Measurements from ENCODE around the gene TTC4. TPM values are rescaled to one million over a fixed set of nuclear protein-coding genes. Genes with fewer than 3 reads are reported as not detected.
A peak's percentile ranks its signal among the peaks of the same experiment; 100 is the strongest.

TTC4 gene
- total RNA-seq, 1 donor from 2014 or later, result 16.4 TPM

GRCh38 chr1:54678776-54679643 lies 36.7 kb upstream of the TTC4 start:
- Histone ChIP-seq H3K27me3 (no peaks in the 10 kb centered on the region), H3K36me3 (no peaks in the 10 kb centered on the region), H3K4me3 (no peak overlapping the region), H3K27ac (no peak overlapping the region), H3K4me1 (no peaks in the 10 kb centered on the region), H3K9me3 (no peaks in the 10 kb centered on the region)
- DNase-seq, result no peak
- ATAC-seq, result peak; percentile 36
- TF ChIP-seq CTCF (IDR thresholded peaks at IDR 0.05), result no peak
- intact Hi-C loops (cut with DNase I), result no loop called here

GRCh38 chr1:54679706-54680105 lies 36.0 kb upstream of the TTC4 start:
- no peaks in the 10 kb centered on the region for H3K4me1 ChIP-seq
- H3K27ac ChIP-seq, result no peak overlapping the region
- no peak for DNase-seq
- no peak overlapping the region for H3K4me3 ChIP-seq
- TF ChIP-seq CTCF (IDR thresholded peaks at IDR 0.05), result no peak
- H3K27me3 ChIP-seq, result no peaks in the 10 kb centered on the region
- H3K36me3 ChIP-seq, result no peaks in the 10 kb centered on the region
- no peak for ATAC-seq
- no peaks in the 10 kb centered on the region for H3K9me3 ChIP-seq
- intact Hi-C loops (cut with DNase I), result no loop called here

GRCh38 chr1:54680387-54680786 lies 35.3 kb upstream of the TTC4 start:
- no peak for ATAC-seq
- TF ChIP-seq CTCF (IDR thresholded peaks at IDR 0.05), result no peak
- intact Hi-C loops (cut with DNase I), result no loop called here
- H3K4me3 ChIP-seq, result no peak overlapping the region
- H3K36me3 ChIP-seq, result no peaks in the 10 kb centered on the region
- no peak overlapping the region for H3K27ac ChIP-seq
- H3K4me1 ChIP-seq, result no peaks in the 10 kb centered on the region
- no peaks in the 10 kb centered on the region for H3K9me3 ChIP-seq
- H3K27me3 ChIP-seq, result no peaks in the 10 kb centered on the region
- DNase-seq, result no peak

GRCh38 chr1:54681358-54681757 lies 34.3 kb upstream of the TTC4 start:
- Histone ChIP-seq H3K9me3 (no peaks in the 10 kb centered on the region), H3K27me3 (no peaks in the 10 kb centered on the region), H3K4me3 (no peak overlapping the region), H3K27ac (no peak overlapping the region), H3K36me3 (no peaks in the 10 kb centered on the region), H3K4me1 (no peaks in the 10 kb centered on the region)
- ATAC-seq (no peak), DNase-seq (no peak)
- no peak for TF ChIP-seq CTCF (IDR thresholded peaks at IDR 0.05)
- intact Hi-C loops (cut with DNase I), result no loop called here

GRCh38 chr1:54683453-54683852 lies 32.2 kb upstream of the TTC4 start:
- no peak for TF ChIP-seq CTCF (IDR thresholded peaks at IDR 0.05)
- no peak for ATAC-seq
- no peak overlapping the region for H3K27ac ChIP-seq

More at GRCh38 chr1:54683453-54683852, 32.2 kb upstream of the TTC4 start:
- Histone ChIP-seq H3K4me3 (no peak overlapping the region), H3K4me1 (no peaks in the 10 kb centered on the region), H3K27me3 (no peaks in the 10 kb centered on the region), H3K9me3 (no peaks in the 10 kb centered on the region), H3K36me3 (no peaks in the 10 kb centered on the region)
- intact Hi-C loops (cut with DNase I), result no loop called here
- DNase-seq, result no peak
